Measurements from ENCODE around the gene ARPC5.

ARPC5 gene

GRCh38 chr1:183609759-183610452 is 25.7 kb downstream of the ARPC5 start:
- DNase-seq: no peak

- no peak for DNase-seq
Observed at GRCh38 chr1:183609313-183609712, 26.3 kb downstream of the ARPC5 start.

- DNase-seq: no peak
Observed at GRCh38 chr1:183607322-183607980, 28.1 kb downstream of the ARPC5 start.

- DNase-seq: no peak
Observed at GRCh38 chr1:183605904-183606303, 29.7 kb downstream of the ARPC5 start.

GRCh38 chr1:183604815-183605214 is 30.8 kb downstream of the ARPC5 start:
- DNase-seq: no peak

- DNase-seq: no peak
Observed at GRCh38 chr1:183604038-183604808, 31.4 kb downstream of the ARPC5 start.

- no peak for DNase-seq
Observed at GRCh38 chr1:183602510-183602909, 33.1 kb downstream of the ARPC5 start.

- DNase-seq: no peak
Observed at GRCh38 chr1:183600634-183601033, 34.9 kb downstream of the ARPC5 start.

- DNase-seq: no peak
Observed at GRCh38 chr1:183600136-183600535, 35.4 kb downstream of the ARPC5 start.

GRCh38 chr1:183598386-183598785 is 37.2 kb downstream of the ARPC5 start:
- no peak for DNase-seq

- no peak for DNase-seq
Observed at GRCh38 chr1:183597656-183598347, 37.8 kb downstream of the ARPC5 start.

GRCh38 chr1:183596500-183596899 is 39.1 kb downstream of the ARPC5 start:
- no peak for DNase-seq

GRCh38 chr1:183595537-183595936 is 40.0 kb downstream of the ARPC5 start:
- no peak for DNase-seq

- DNase-seq: no peak
Observed at GRCh38 chr1:183593356-183593755, 42.2 kb downstream of the ARPC5 start.

GRCh38 chr1:183592733-183593132 is 42.9 kb downstream of the ARPC5 start:
- DNase-seq: no peak

GRCh38 chr1:183590244-183591191 is 45.1 kb downstream of the ARPC5 start, which contains the start of gene NCF2:
NCF2 (minus strand) TSS chr1:183590459; CDS start chr1:183590329, 130 bp downstream.
- DNase-seq: peak; percentile 12 to 18

- no peak for DNase-seq
Observed at GRCh38 chr1:183589874-183590243, 45.7 kb downstream of the ARPC5 start.

- DNase-seq: no peak
Observed at GRCh38 chr1:183589384-183589783, 46.2 kb downstream of the ARPC5 start.

GRCh38 chr1:183588827-183589226 is 46.8 kb downstream of the ARPC5 start:
- DNase-seq: no peak

- DNase-seq: no peak
Observed at GRCh38 chr1:183586926-183587325, 48.7 kb downstream of the ARPC5 start.

- DNase-seq: no peak
Observed at GRCh38 chr1:183586455-183586854, 49.1 kb downstream of the ARPC5 start.

- DNase-seq: no peak
Observed at GRCh38 chr1:183585038-183585437, 50.5 kb downstream of the ARPC5 start.

Data from stimulated activated CD4-positive, alpha-beta T cell treated with anti-CD3 and anti-CD28 coated beads, Interleukin-2, amount 100 ng/mL, for 48 hours (primary cell).